ENCODE results near the gene SMAGP.
"Not testable (repeated sequence)": the region's sequence is repeated elsewhere in the genome, so short reads cannot be mapped to it uniquely, and the experiment has no call there.

GRCh38 chr12:51272810-51273209 is 2.6 kb upstream of the SMAGP start:
- TF ChIP-seq CTCF (optimal IDR thresholded peaks at IDR 0.05 in 1 of 3, IDR thresholded peaks at IDR 0.05 in 1 of 3, conservative IDR thresholded peaks at IDR 0.05 in 1 of 3; ENCODE audit: extremely low read depth in 1 of 3, insufficient read depth in 2 of 3, low read length in 3 of 3); EZH2 (IDR thresholded peaks at IDR 0.05; ENCODE audit: low read length): not testable (repeated sequence)
